Mucosa of rectum (tissue), 2 donors: ENCODE measurements around the gene SOST.

Experiments
- H3K27ac ChIP-seq, 2 donors: one replicate each; pipeline ENCODE4 v1.7.0; 2013; ENCODE audit warnings: inconsistent platforms in 2 of 2, low read depth in 2 of 2, low read length in 2 of 2
- H3K27me3 ChIP-seq, 2 donors: one replicate each; pipeline ENCODE4 v1.7.0; 2013; ENCODE audit warnings: low read length in 2 of 2; ENCODE audit not compliant: control insufficient read depth in 2 of 2, insufficient read depth in 2 of 2
- H3K36me3 ChIP-seq, 2 donors: one replicate each; pipeline ENCODE4 v1.7.0; 2013; ENCODE audit warnings: low read length in 2 of 2; ENCODE audit not compliant: control insufficient read depth in 2 of 2, insufficient read depth in 2 of 2
- H3K4me1 ChIP-seq, 2 donors: one replicate each; pipeline ENCODE4 v1.7.0; 2013; ENCODE audit warnings: low read length in 2 of 2, mild to moderate bottlenecking in 1 of 2; ENCODE audit not compliant: control insufficient read depth in 2 of 2, insufficient read depth in 2 of 2
- H3K4me3 ChIP-seq, 2 donors: one replicate each; pipeline ENCODE4 v1.7.0; 2013; ENCODE audit warnings: low read length in 2 of 2
- H3K9ac ChIP-seq, 2 donors: one replicate each; pipeline ENCODE4 v1.7.0; 2013; ENCODE audit warnings: low read length in 2 of 2, low read depth in 1 of 2, mild to moderate bottlenecking in 1 of 2
- H3K9me3 ChIP-seq, 2 donors: one replicate each; pipeline ENCODE4 v1.7.0; 2013; ENCODE audit warnings: low read length in 2 of 2; ENCODE audit not compliant: control insufficient read depth in 2 of 2
- donor health status: healthy.
- donor health status: Normal muscosa, but diverticular disease.

The SOST gene

DNA sequence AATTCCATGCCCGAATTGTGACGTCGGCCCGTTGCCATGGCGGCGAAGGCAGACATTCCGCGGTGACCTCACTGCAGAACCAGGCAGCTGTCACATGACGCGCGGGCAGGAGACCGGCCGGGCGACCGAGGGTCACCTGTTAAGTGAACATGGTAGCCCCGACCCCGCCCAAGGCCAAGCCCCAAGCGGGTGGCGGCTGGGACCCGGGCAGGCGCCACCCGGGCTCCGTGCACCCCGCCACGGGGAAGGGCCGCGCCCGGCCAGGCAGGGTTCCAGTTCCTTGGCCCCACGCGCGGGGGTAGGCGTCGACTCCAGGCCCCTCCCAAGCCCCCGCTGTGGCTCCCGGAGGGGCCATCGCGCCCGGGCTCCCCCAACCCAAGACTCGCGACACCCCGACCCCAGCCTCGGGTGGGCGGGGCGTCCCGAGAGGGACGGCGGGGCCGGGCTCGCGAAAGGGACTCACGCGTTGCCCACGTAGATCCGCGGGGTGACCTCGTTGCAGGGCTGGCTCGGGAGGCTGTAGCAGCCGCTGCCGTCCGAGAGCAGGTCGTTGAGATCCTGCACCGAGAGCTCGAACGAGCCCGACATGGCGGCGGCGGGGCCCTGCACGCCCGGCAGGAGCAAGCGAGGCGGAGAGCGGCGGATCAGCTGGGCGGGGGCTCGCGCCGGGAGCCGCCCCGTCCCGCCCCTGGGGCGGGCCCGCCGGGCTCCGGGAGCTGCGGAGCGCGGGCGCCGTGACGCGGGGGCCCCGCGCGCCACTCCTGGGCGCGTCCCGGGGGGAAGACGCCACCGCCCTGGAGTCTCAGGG lies 19.9 kb upstream of the SOST start, which contains the start of gene DUSP3:
TSS of gene DUSP3 (minus strand) at position 641 of the 808 bp plus-strand sequence. CDS start at position 588, 53 bp downstream.
- Histone ChIP-seq H3K4me3 (peak within 1 kb of the TSS; percentile 78 to 86), H3K4me1 (peaks cover 8 to 10% of the 10 kb centered on the region in 2 donors), H3K27ac (peak within 1 kb of the TSS; percentile 97 to 99), H3K9ac (peak within 1 kb of the TSS; percentile 75 to 97), H3K36me3 (peaks cover 16 to 17% of the 10 kb centered on the region in 2 donors), H3K27me3 (peaks cover 2 to 5% of the 10 kb centered on the region in 2 donors), H3K9me3 (no peaks in the 10 kb centered on the region)

- Histone ChIP-seq H3K27ac (no peak overlapping the region), H3K9ac (no peak overlapping the region), H3K36me3 (peaks cover 38 to 41% of the 10 kb centered on the region in 2 donors), H3K4me3 (no peak overlapping the region), H3K9me3 (no peaks in the 10 kb centered on the region), H3K4me1 (peaks cover 12 to 18% of the 10 kb centered on the region in 2 donors), H3K27me3 (no peaks in the 10 kb centered on the region)
Observed at GRCh38 chr17:43774304-43775250, 16.0 kb upstream of the SOST start.

GRCh38 chr17:43772877-43773648 lies 14.5 kb upstream of the SOST start:
- no peaks in the 10 kb centered on the region for H3K27me3 ChIP-seq
- H3K9ac ChIP-seq, result no peak overlapping the region
- peak overlapping the region in 1 of 2 donors; percentile 21 for H3K27ac ChIP-seq
- H3K4me3 ChIP-seq, result no peak overlapping the region
- peaks cover 9 to 13% of the 10 kb centered on the region in 2 donors for H3K4me1 ChIP-seq
- H3K9me3 ChIP-seq, result no peaks in the 10 kb centered on the region
- peaks cover 41 to 49% of the 10 kb centered on the region in 2 donors for H3K36me3 ChIP-seq

DNA sequence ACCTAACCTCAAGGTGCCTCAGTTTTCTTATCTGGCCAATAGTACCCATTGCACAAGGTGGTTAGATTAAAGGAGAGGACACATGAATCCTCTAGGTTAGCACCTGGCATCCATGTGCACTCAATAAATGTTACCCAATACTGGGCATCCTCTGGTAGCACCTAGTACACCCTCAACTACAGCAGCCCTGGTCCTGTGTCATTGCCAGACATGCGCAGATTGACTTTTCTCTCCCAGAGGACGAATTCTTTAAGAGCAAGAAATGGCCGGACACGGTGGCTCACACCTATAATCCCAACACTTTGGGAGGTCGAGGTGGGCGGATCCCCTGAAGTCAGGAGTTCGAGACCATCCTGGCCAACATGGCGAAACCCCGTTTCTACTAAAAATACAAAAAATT lies 12.9 kb upstream of the SOST start:
- peaks cover 39 to 54% of the 10 kb centered on the region in 2 donors for H3K36me3 ChIP-seq
- H3K27ac ChIP-seq, result no peak overlapping the region
- H3K27me3 ChIP-seq, result no peaks in the 10 kb centered on the region
- no peak overlapping the region for H3K4me3 ChIP-seq
- no peak overlapping the region for H3K9ac ChIP-seq
- peaks cover 9 to 11% of the 10 kb centered on the region in 2 donors for H3K4me1 ChIP-seq
- no peaks in the 10 kb centered on the region for H3K9me3 ChIP-seq

DNA sequence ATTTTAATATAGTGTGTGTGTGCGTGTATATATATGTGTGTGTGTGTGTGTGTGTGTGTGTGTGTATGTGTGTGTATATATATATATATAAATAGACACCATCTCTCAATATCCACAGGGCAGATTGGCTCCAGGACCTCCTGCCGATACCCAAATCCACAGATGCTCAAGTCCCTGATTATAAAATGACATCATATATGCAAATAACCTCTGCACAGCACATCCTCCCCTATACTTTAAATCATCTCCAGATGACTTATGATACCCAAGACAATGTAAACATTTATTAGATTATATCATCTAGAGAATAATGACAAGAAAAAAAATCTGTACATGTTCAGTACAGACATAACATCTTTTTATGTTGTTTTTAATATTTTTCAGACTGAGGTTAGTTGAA lies 12.4 kb upstream of the SOST start:
- H3K9me3 ChIP-seq, result no peaks in the 10 kb centered on the region
- H3K4me3 ChIP-seq, result no peak overlapping the region
- peaks cover 9 to 11% of the 10 kb centered on the region in 2 donors for H3K4me1 ChIP-seq
- H3K27ac ChIP-seq, result no peak overlapping the region
- no peaks in the 10 kb centered on the region for H3K27me3 ChIP-seq
- no peak overlapping the region for H3K9ac ChIP-seq
- peaks cover 35 to 52% of the 10 kb centered on the region in 2 donors for H3K36me3 ChIP-seq

GRCh38 chr17:43769859-43770258 lies 11.3 kb upstream of the SOST start:
- Histone ChIP-seq H3K27ac (no peak overlapping the region), H3K36me3 (peaks cover 33 to 47% of the 10 kb centered on the region in 2 donors)

DNA sequence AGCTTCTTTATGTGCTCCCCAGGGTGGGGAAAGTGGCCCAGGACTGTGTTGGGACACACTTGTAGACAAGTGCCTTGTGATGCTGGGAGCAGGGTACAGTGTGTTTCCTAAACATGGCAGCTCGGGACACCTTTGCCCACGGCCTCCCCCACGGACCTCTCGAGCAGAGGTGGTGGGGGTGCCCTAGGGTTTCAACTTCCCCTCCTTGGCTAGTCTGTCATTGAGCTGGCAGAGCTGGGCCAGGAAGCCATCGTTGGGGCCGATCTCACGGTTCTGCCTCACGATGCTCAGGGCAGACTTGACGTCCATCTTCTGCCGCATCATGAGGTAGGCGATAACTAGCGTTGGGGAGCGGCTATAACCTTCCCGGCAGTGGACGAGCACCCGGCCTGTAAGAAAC lies 10.8 kb upstream of the SOST start:
- Histone ChIP-seq H3K27ac (no peak overlapping the region), H3K9ac (no peak overlapping the region), H3K27me3 (no peaks in the 10 kb centered on the region), H3K9me3 (no peaks in the 10 kb centered on the region), H3K4me1 (peaks cover 8 to 9% of the 10 kb centered on the region in 2 donors), H3K36me3 (peaks cover 29 to 43% of the 10 kb centered on the region in 2 donors), H3K4me3 (no peak overlapping the region)

More at GRCh38 chr17:43769859-43770258, 11.3 kb upstream of the SOST start:
- Histone ChIP-seq H3K4me3 (no peak overlapping the region), H3K9ac (no peak overlapping the region), H3K4me1 (peaks cover 8 to 9% of the 10 kb centered on the region in 2 donors), H3K27me3 (no peaks in the 10 kb centered on the region), H3K9me3 (no peaks in the 10 kb centered on the region)

DNA sequence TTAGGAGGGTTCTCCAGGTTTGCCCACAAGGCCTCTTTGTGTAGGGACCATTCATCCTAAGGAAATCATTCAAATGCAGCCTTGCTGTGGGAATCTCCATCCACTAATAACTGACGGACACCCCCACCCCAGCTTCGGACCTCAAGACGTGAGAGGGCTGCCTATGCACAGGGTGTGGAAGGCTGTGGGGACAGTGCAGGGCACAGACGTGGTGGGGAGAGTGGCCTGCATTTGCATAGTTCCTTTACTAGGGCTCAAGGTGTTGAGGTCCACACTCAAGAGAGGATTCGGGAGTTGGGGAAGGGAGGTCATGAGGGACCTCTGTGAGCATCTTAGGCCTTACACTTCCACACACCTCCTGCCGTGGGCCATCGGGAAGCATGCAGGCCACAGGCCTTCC lies 10.4 kb upstream of the SOST start:
- H3K9ac ChIP-seq, result no peak overlapping the region
- no peaks in the 10 kb centered on the region for H3K9me3 ChIP-seq
- peaks cover 8 to 9% of the 10 kb centered on the region in 2 donors for H3K4me1 ChIP-seq
- H3K27ac ChIP-seq, result no peak overlapping the region
- no peak overlapping the region for H3K4me3 ChIP-seq
- H3K27me3 ChIP-seq, result no peaks in the 10 kb centered on the region
- H3K36me3 ChIP-seq, result peaks cover 26 to 38% of the 10 kb centered on the region in 2 donors

- peak overlapping the region in 1 of 2 donors; percentile 17 for H3K27ac ChIP-seq
- peaks cover 25 to 36% of the 10 kb centered on the region in 2 donors for H3K36me3 ChIP-seq
- no peak overlapping the region for H3K4me3 ChIP-seq
- no peaks in the 10 kb centered on the region for H3K27me3 ChIP-seq
- H3K4me1 ChIP-seq, result peaks cover 8 to 9% of the 10 kb centered on the region in 2 donors
- no peak overlapping the region for H3K9ac ChIP-seq
- H3K9me3 ChIP-seq, result no peaks in the 10 kb centered on the region
Observed at GRCh38 chr17:43768382-43768781, 9.8 kb upstream of the SOST start.
